ENCODE results near the gene FRMD4A.
"Not testable (repeated sequence)": the region's sequence is repeated elsewhere in the genome, so short reads cannot be mapped to it uniquely, and the experiment has no call there.

FRMD4A gene

DNA sequence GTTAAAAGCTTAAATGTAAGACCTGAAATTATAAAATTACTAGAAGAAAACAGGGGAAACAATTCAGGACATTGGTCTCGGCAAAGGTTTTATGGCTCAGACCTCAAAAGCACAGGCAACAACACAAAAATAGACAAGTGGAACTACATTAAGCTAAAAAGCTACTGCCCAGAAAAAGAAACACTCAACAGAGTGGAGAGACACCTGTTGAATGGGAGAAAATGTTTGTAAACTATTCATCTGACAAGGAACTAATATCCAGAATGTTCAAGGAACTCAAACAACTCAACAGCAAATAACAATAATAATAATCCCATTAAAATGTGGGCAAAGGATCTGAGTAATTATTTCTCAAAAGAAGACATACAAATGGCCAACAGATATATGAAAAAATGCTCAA is 170.4 kb downstream of the FRMD4A start:
- Mint-ChIP-seq H3K4me3 (no peak overlapping the region), H3K4me1 (ENCODE audit: low read depth) (no peaks in the 10 kb centered on the region), H3K9me3 (peaks cover 7% of the 10 kb centered on the region), H3K36me3 (ENCODE audit: low read depth) (no peaks in the 10 kb centered on the region), H3K27ac (no peak overlapping the region), H3K27me3 (peaks cover 53% of the 10 kb centered on the region)
- no peak for DNase-seq

DNA sequence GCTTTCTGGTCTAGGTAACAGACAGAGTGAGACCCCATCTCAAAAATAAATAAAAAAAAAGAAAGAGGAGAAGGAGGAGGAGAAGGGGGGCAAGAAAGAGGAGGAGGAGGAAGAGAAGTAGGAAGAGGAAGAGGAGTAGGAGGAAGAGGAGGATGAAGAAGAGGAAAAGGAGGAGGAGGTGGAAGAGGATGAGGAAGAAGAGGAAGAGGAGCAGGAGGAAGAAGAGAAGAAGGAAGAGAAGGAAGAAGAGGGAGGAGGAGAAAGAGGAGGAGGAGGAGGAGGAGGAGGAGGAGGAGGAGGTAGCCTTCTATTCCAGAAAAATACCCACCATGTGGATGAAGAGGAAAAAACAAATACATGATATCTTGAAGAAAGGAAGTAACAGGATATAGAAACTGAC is 172.1 kb downstream of the FRMD4A start:
- no peak for DNase-seq
- Mint-ChIP-seq H3K27me3 (peaks cover 49% of the 10 kb centered on the region), H3K4me1 (ENCODE audit: low read depth) (no peaks in the 10 kb centered on the region), H3K9me3 (peaks cover 7% of the 10 kb centered on the region), H3K36me3 (ENCODE audit: low read depth) (no peaks in the 10 kb centered on the region), H3K4me3 (no peak overlapping the region), H3K27ac (no peak overlapping the region)

DNA sequence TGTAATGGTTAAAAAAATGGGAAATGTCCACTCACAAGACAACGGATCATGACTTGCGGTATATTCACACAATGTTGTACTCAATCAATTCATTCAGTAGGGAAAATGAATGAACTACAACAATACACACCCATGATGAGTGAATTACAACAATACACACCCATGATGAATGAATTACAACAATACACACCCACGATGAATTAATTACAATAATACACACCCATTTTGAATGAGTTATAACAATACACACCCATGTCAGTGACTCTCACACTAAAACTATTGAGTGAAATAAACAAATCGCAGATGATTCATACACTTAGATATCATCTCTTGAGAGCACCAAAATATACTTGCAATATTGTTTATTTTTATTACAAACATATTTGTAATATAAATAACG is 174.6 kb downstream of the FRMD4A start:
- H3K27ac Mint-ChIP-seq, result no peak overlapping the region
- no peak for DNase-seq
- no peaks in the 10 kb centered on the region for H3K36me3 Mint-ChIP-seq (ENCODE audit: low read depth)
- H3K27me3 Mint-ChIP-seq, result peaks cover 42% of the 10 kb centered on the region
- H3K4me3 Mint-ChIP-seq, result no peak overlapping the region
- H3K4me1 Mint-ChIP-seq (ENCODE audit: low read depth), result no peaks in the 10 kb centered on the region
- H3K9me3 Mint-ChIP-seq, result peaks cover 7% of the 10 kb centered on the region

DNA sequence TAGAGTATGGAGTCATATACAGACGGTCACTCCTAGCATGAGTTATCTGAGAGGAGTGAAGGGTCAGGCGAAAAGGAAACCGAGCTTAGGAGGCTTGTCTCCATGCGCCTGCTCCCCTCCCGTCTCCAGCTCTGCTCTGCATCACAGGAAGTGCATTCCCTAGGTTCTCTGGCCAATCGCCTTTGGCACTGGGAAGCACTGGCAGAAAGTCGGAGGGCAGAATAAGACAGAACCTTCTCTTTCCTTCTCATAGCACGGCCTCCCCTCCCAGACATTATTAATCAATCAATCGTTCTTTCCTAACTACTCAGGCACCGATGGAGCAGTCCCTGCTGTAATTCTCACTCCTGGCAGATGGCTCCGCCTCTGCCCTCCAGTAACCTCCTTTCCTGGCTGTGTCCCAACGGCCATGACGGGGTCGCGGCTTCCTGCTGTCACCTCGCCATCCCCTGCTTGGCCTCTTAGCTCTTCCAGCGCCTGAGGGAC is 177.1 kb downstream of the FRMD4A start:
- no peak for DNase-seq
- H3K4me3 Mint-ChIP-seq, result no peak overlapping the region
- H3K36me3 Mint-ChIP-seq (ENCODE audit: low read depth), result no peaks in the 10 kb centered on the region
- H3K4me1 Mint-ChIP-seq (ENCODE audit: low read depth), result no peaks in the 10 kb centered on the region
- H3K27me3 Mint-ChIP-seq, result peaks cover 43% of the 10 kb centered on the region
- H3K9me3 Mint-ChIP-seq, result peaks cover 7% of the 10 kb centered on the region
- H3K27ac Mint-ChIP-seq, result no peak overlapping the region

DNA sequence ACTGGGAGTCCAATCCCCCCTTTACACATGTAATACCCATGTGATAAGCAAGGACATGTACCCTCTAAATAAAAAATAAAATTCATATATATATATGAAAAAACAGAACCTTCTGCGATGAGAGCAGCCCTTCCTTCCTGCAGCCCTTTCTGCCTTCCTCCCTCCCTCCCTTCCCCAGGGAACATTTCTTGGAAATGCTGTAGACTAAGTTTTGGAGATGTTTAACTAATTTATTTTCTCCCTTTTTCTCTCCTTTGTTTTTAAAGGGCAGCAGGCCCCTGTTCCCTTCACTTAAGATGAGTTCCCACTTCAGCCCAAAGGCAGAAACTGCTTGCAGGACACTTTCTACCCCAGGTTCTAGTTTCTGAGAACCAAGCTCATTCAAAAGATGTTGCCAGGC is 179.2 kb downstream of the FRMD4A start:
- H3K4me1 Mint-ChIP-seq (ENCODE audit: low read depth), result no peaks in the 10 kb centered on the region
- no peak overlapping the region for H3K4me3 Mint-ChIP-seq
- DNase-seq, result no peak
- peaks cover 7% of the 10 kb centered on the region for H3K9me3 Mint-ChIP-seq
- no peak overlapping the region for H3K27ac Mint-ChIP-seq
- H3K27me3 Mint-ChIP-seq, result peaks cover 43% of the 10 kb centered on the region
- no peaks in the 10 kb centered on the region for H3K36me3 Mint-ChIP-seq (ENCODE audit: low read depth)

DNA sequence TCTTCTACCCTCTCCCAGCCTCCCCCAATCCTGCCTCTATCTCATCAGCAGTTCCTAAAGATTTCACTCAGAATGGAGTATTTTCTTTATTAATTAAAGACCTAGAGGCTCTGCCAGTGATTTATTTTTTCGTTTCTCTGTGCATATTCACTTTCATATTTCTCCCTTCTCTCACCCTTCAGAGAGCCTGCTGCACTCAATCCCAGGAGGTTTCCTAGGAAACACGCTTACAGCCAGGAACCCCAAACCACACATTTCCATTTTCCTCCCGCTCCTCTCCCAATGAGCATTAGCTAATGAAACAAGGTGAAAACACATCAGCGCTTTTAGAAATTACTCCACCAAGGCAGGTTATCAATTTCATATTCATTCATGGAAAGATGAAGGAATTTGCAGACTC is 180.2 kb downstream of the FRMD4A start:
- Mint-ChIP-seq H3K9me3 (peaks cover 2% of the 10 kb centered on the region), H3K4me3 (no peak overlapping the region), H3K27ac (no peak overlapping the region), H3K4me1 (ENCODE audit: low read depth) (no peaks in the 10 kb centered on the region), H3K36me3 (ENCODE audit: low read depth) (no peaks in the 10 kb centered on the region), H3K27me3 (peaks cover 46% of the 10 kb centered on the region)
- DNase-seq, result no peak

DNA sequence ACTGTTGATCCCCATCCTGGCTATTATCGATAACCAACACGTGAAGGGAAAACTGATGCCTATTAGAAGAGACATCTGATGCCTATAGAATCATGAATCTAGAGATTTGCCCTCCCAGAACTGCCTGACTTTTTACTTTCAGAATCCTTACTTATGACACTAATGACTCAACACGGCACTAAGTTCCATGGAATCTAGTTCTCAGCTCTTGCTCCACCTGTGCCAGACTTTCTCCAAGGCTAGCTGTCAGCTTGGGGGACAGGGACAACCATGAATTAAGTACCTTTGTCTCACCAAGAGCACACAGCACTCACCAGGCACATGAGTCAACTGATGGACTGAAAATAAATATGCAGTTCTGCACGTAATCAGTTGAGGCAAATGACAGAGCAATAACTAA is 184.2 kb downstream of the FRMD4A start:
- H3K27me3 Mint-ChIP-seq, result peaks cover 60% of the 10 kb centered on the region
- no peaks in the 10 kb centered on the region for H3K36me3 Mint-ChIP-seq (ENCODE audit: low read depth)
- no peak for DNase-seq
- H3K4me3 Mint-ChIP-seq, result no peak overlapping the region
- no peak overlapping the region for H3K27ac Mint-ChIP-seq
- no peaks in the 10 kb centered on the region for H3K4me1 Mint-ChIP-seq (ENCODE audit: low read depth)
- no peaks in the 10 kb centered on the region for H3K9me3 Mint-ChIP-seq

DNA sequence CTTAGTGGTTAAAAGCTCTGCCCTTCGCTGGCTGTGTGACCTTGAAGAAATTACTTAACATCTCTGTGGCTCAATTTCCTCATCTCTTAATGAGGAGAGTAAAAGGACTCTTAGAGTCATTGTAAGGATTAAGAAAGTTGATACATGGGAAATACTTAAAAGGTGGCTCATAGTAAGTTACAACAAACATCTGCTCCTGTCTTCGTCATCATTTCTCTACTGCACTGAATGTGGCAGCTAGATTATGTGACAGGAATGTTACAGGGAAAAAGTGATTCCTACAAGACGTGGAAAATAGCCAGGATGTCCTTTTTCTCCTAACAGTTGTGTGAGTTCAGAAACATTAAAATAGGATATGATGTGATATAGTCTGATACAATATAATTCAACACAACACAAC is 184.7 kb downstream of the FRMD4A start:
- Mint-ChIP-seq H3K4me1 (ENCODE audit: low read depth) (no peaks in the 10 kb centered on the region), H3K9me3 (no peaks in the 10 kb centered on the region), H3K27ac (no peak overlapping the region), H3K36me3 (ENCODE audit: low read depth) (no peaks in the 10 kb centered on the region), H3K27me3 (peaks cover 63% of the 10 kb centered on the region), H3K4me3 (no peak overlapping the region)
- no peak for DNase-seq

DNA sequence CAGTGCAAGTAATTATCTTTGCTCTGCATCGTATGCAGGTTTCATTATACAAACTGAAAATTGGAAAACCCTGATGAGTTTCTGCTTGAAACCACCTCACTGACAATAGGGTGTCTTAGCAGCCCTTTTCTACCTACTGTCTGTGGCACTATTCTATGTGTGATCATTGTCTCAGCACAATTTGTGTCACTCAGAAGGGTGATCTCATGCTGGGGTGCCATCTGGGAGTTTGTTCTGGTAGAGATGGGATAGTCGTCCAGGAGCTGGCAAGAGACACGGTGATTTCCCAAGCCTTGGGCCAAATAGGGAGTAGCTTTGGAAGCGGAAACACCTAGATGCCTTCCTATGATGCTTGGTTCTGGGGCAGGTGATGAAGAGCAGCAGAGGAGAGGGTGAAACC is 186.3 kb downstream of the FRMD4A start:
- H3K27ac Mint-ChIP-seq, result no peak overlapping the region
- H3K4me1 Mint-ChIP-seq (ENCODE audit: low read depth), result no peaks in the 10 kb centered on the region
- no peaks in the 10 kb centered on the region for H3K9me3 Mint-ChIP-seq
- H3K27me3 Mint-ChIP-seq, result peaks cover 60% of the 10 kb centered on the region
- DNase-seq, result no peak
- H3K36me3 Mint-ChIP-seq (ENCODE audit: low read depth), result no peaks in the 10 kb centered on the region
- H3K4me3 Mint-ChIP-seq, result no peak overlapping the region

DNA sequence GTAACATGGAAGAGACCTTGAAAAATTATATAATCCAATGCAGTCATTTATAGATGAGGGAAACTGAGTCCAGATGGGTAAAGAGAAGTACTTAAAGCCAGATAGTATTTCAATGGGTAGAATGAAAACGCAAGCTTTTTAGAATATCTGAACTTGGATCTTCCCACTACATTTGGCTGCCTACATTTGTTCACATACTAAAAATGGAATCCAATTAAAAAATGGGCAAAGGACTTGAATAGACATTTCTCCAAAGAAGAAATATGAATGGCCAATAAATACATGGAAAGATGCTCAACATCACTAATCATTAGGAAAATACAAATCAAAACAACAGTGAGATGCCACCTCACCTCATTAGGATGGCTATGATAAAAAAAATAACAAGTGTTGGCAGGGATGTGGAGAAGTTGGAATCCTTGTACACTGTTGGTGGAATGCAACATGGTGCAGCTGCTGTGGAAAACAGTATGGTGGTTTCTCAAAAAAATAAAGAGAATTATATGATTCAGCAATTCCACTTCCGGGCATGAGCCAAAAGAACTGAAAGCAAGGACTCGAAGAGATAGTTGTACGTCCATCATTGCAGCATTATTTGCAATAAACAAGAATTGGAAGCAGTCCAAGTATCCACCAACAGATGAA is 188.0 kb downstream of the FRMD4A start:
- H3K4me3 Mint-ChIP-seq, result no peak overlapping the region
- peaks cover 51% of the 10 kb centered on the region for H3K27me3 Mint-ChIP-seq
- H3K27ac Mint-ChIP-seq, result no peak overlapping the region
- DNase-seq, result no peak
- no peaks in the 10 kb centered on the region for H3K4me1 Mint-ChIP-seq (ENCODE audit: low read depth)
- H3K36me3 Mint-ChIP-seq (ENCODE audit: low read depth), result no peaks in the 10 kb centered on the region
- H3K9me3 Mint-ChIP-seq, result no peaks in the 10 kb centered on the region

DNA sequence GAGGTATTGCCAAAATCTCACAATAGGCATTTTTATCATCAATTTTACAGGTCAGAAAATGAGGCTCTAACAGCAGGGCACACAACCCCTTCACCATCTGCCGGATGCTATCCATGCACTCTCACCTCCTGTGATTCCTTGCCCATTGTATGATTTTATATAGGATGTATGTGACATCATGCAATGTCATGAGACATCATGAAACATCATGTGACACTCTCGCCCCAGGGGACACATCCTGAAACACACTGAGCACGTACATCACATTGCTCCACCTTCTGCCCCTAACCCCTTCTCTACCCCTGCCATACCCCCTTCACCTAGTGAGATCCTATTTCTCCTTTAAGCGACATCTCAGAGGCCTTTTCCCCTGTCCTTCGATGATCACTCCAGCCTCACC is 189.4 kb downstream of the FRMD4A start:
- Mint-ChIP-seq H3K9me3 (no peaks in the 10 kb centered on the region), H3K27me3 (peaks cover 49% of the 10 kb centered on the region), H3K27ac (no peak overlapping the region), H3K36me3 (ENCODE audit: low read depth) (no peaks in the 10 kb centered on the region), H3K4me1 (ENCODE audit: low read depth) (no peaks in the 10 kb centered on the region), H3K4me3 (no peak overlapping the region)
- no peak for DNase-seq

DNA sequence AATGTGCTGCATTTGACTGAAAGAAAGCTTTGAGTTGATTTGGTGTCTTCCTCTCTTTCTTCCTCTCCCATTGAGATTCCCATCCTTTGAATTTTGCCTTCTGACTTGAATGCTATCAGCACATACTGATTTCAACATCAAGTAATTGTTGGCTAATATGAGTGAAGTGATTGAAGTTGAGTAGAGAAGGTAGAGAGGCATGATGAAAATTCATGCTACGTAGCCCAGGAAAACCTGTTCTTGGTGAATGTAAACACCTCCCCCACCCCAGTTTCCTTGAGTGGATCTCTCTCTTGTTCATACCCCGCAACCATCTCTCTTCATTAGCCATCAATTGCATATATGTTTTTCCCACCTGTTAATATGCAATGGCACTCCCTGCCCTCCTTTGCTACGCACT is 193.3 kb downstream of the FRMD4A start:
- H3K9me3 Mint-ChIP-seq, result no peaks in the 10 kb centered on the region
- no peak overlapping the region for H3K27ac Mint-ChIP-seq
- H3K27me3 Mint-ChIP-seq, result peaks cover 37% of the 10 kb centered on the region
- DNase-seq, result no peak
- no peaks in the 10 kb centered on the region for H3K4me1 Mint-ChIP-seq (ENCODE audit: low read depth)
- no peaks in the 10 kb centered on the region for H3K36me3 Mint-ChIP-seq (ENCODE audit: low read depth)
- H3K4me3 Mint-ChIP-seq, result no peak overlapping the region

DNA sequence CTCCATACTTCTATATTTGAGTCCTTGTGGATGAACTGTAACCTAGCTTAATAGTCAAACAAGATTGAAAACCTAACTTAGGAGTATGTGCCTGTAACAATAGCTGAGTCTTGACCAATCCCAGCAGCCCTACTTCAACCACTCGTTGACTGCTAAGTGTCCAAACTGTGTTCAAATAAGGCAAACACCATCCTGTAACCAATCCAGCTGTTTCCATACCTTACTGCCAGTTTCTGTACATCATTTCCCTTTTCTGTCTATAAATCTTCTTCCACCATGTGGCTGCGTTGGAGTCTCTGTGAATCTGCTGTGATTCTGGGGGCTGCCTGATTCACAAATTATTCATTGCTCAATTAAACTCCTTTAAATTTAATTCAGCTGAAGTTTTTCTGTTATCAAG is 195.5 kb downstream of the FRMD4A start:
- not testable (repeated sequence) for DNase-seq; H3K27ac Mint-ChIP-seq; H3K4me1 Mint-ChIP-seq (ENCODE audit: low read depth); H3K9me3 Mint-ChIP-seq; H3K36me3 Mint-ChIP-seq (ENCODE audit: low read depth); H3K4me3 Mint-ChIP-seq
- H3K27me3 Mint-ChIP-seq, result peaks cover 24% of the 10 kb centered on the region

DNA sequence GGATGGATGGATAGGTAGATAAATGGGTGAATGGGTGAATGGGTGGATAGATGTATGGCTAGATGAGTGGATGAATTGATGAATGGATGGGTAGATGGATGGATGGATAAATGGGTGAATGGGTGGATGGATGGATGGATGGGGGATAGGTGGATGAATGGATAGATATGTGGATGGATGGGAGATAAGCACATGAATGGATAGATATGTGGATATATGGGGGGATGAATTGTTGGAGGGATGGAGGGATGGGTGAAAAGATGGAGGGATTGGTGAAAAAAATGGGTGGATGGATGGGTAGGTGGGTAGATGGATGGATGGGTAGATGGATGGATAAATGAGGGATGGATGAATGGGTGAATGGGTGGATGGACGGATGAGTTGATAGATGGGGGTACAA is 196.4 kb downstream of the FRMD4A start:
- peaks cover 22% of the 10 kb centered on the region for H3K27me3 Mint-ChIP-seq
- no peaks in the 10 kb centered on the region for H3K36me3 Mint-ChIP-seq (ENCODE audit: low read depth)
- H3K9me3 Mint-ChIP-seq, result no peaks in the 10 kb centered on the region
- H3K27ac Mint-ChIP-seq, result no peak overlapping the region
- no peak for DNase-seq
- H3K4me3 Mint-ChIP-seq, result no peak overlapping the region
- no peaks in the 10 kb centered on the region for H3K4me1 Mint-ChIP-seq (ENCODE audit: low read depth)

DNA sequence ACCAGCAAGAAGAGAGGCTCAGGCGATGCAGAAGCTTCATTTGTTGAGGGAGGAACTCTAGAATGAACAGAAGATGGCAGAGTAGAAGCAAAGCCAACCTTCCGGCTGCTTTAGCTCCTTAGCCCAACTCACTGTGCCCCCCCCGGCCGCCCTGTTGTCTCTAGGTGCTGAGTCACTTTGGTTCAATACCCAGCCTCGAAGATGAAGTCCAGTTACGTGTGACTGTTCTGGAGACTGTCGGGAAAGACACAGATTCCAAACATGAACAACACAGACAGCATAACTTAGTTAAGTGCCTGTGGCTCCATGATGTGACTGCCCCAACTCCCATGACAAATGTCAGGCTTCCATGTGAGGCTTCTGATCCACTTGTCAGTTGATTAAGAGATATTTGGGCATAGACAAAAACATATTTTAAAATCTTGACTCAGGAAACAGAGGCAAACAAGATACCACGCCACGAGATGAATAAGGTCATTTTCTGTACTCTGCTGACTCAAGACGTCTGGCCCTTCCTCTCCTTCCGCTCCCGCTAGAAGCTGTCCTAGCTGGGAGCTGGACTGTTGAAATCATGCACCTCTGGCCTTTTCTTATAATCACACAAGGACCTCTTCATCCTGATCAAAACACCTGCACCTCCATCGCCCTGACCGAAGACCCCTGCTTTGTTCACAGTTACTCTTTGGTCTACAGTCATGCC is 199.3 kb downstream of the FRMD4A start:
- no peaks in the 10 kb centered on the region for H3K4me1 Mint-ChIP-seq (ENCODE audit: low read depth)
- peaks cover 21% of the 10 kb centered on the region for H3K27me3 Mint-ChIP-seq
- no peak overlapping the region for H3K4me3 Mint-ChIP-seq
- H3K36me3 Mint-ChIP-seq (ENCODE audit: low read depth), result no peaks in the 10 kb centered on the region
- H3K9me3 Mint-ChIP-seq, result no peaks in the 10 kb centered on the region
- DNase-seq, result no peak
- H3K27ac Mint-ChIP-seq, result no peak overlapping the region

Data from activated T-cell treated with anti-CD3 and anti-CD28 coated beads, Interleukin-2, amount 50 U/mL, for 24 hours (primary cell).